CD4-positive, alpha-beta T cell treated with Interleukin-6 for 4 hours (primary cell): ENCODE results near the gene PSMG4.

ENCODE experiments used
- DNase-seq: peaks from one replicate; pipeline ENCODE4 v3.0.0-alpha.2; 2020; ENCODE audit warnings: mixed read lengths

PSMG4 gene

DNA sequence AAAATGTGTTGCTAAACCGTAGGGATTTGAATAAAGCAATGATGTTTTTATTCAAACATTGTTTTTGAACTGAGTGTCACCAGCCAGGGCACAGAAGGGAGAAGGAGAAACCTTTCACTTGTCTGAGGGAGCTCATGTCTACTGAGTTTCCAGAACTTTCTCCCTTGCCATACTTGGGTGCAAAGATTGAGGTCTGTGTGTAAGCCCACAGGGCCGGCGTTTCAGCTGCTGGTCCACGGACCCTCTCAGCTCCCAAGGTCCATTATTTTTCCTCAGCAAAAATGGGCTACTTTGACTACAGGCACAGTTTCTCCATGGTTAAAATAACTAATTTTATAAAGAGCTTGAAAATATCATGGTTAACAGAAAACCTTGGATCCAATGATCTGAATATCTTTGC lies 32.6 kb downstream of the PSMG4 start:
- no peak for DNase-seq

DNA sequence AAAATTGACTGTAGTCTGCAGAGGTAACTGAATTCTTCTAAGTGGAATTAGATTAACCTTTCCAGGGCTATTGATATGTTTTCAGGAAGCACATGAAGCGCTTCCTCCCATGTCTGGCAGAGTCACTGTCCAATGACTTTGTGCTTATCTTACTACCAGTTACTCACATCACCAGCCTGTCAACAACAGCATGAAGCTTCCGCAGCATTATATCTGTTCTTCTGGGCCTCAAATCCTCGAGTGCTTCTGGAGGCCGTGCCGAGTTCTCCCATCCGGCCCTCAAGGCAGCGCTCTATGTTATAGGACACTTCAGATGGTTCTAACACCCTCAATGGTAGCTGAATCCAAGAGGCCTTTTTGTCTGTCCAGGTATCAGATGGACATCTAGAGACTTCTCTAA lies 33.2 kb downstream of the PSMG4 start:
- no peak for DNase-seq

DNA sequence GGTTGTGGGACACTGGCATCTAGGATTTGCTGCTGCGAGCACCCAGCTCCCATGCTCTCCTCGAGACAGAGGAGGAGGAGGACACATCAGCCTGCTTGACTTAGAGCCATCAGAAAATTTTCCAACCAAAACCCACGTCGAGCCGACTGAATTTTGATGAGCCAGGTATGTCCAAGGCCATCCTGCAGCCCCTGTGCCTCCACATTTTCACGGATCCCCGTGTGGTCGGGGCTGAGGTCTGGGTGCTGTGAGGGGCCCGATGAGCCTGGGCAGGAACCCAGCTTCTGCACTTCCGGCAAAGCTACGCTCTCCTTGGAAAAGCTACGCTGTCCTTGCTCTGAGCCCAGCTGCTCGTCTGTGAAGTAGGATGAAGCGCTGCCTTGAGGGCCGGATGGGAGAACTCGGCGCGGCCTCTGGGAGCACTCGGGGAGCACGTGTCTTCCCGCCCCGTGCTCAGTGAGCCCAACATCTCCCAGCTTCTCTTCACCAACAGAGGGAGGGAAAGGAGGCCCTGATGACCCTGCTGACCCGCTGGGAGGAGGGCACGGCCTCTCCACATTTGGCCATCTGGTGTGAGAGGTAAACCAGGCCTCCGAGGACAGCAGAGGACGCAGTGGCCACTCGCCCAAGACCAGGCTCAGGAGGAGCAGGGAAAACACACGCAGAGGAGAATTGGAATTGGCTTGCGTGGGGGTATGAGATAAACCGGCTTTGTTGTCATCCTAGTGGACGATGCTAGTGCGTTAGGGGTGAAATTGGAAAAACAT lies 33.9 kb downstream of the PSMG4 start:
- no peak for DNase-seq

DNA sequence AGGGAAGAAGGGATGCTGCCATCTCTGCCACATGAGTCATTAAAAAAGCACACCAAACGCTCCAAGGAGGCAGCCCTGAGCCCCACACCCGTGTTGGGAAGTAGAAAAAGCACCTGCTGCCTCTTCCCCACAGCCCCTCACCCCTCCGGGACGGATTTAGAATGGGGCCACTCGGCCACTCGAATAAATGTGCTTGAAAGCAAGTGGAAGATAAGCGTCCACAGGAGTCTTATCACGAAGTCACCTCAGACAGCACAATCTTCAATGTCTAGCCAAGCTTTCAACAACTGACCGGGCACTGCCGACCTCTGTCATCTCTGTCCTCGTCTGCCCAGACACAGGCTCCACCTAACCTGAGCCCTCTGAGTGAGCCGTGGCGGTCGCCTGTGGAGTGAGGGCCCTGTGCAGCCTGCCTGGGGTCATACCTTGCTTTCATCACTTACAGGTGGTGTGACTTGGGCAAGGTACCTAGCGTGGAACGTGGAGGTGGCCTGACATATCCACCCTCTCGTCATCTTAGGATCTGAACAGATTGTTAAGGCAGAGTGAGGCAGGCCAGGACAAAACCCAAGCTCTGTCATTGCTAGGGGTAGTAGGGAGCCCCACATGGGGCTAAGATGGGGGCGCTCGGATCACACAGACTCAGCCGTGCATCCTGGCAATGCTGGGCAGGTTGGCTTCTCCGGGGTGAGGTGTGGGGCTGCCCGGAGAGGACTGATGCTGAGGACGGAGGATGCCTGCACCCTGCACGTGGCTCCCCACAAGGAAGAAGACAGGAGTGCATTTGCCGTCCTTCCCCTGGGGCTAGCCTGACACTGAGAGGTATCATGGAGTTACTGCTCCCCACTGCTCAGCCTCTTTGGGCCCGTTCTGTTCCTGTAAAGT lies 34.8 kb downstream of the PSMG4 start:
- no peak for DNase-seq

DNA sequence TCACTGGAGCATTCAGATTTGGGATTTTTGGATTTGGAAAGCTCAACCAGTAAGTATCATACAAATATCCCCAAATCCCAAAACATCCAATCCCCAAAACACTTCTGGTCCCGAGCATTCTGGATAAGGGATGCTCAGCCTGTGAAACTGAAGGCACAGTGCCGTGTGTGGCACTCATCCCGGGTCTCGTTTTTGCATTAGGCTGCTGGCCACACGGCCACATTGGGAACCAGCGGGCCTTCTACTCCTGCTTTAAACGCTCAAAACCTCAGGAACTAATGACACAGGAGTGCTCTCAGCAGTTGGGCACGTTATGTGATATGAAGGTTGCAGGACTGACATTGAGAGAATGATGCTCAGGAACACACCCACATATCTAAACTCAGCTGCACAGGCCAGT lies 35.6 kb downstream of the PSMG4 start:
- DNase-seq = no peak

DNA sequence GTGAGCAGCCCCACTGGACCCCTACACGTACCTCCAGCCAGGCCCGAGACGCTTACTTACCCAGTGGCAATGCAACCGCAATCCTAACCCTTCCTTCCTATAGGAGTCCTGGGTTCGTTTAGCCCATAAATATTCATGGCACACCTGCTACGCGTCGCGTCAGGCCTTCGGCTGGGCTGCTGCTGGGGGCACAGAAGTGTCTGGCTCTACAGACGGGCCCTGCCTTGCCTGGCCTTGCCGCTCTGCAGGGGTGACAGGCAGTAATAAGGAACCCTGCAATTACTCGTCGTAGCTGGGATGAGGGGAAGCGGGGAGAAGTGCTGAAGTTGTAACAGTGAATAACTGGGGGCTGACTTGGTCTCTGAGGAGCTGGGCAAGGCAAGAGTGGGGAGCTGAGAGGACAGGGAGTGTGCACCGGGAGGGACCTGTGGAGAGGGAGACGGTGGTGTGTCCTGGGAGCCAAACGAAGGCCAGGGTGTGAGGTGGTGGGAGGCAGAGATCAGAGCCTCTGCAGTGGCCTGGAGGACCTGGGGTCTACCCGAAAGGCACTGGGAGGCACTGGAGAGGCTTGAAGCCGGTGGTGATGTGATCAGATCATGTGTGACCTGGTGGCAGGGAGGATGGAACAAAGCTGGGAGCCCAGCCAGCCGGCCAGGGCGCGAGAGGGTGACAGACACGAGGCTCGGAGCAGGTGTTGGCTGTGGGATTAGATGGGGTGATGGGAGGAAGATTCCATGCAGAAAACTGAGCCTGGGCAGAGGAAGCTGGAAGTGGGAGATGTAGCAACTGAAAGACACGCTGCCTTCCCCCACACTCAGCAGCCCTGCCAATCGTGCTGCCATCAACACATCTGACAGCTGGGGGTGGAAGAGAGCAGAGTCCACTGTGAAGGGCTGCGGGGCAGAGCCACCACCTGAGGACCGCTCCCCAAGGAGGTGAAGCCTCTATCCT lies 36.4 kb downstream of the PSMG4 start:
- DNase-seq = no peak

DNA sequence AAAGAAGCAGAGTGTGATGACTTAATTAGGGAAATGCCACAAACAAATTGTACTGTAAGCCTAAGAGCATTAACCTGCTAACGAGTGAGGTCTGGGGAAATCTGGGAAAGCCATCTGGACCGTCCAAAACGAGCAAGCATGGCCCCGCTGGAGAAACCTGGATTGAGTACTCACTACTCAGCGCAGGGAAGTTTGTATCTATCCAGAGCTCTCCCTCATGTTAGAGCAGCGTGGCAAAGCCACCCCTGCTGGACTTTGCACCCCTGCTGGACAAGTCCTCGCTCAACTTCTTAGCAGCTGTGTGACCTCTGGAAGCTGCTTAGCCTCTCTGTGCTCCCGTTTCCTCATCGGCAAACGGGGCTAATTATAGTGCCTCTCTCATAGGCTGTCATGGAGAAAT lies 37.3 kb downstream of the PSMG4 start:
- no peak for DNase-seq

DNA sequence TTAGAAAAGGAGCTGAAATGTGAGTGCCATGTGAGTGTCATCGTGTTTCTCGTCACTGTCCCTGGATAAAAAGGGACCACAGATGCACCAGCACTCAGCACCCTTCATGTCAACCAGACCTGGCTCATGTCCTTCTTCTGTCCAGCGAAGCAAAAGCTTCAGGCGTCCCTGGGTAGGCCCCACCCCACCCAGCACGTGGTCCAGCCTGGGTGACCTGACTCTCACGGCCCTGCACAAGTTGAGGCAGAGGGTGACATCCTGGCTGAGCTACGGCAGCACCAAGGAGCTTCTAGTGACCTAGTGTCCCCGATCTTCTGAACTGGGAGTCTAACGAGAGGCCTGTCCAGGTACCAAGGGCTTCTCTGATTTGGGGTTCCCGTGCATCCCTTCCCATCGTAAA lies 37.8 kb downstream of the PSMG4 start:
- DNase-seq = no peak

DNA sequence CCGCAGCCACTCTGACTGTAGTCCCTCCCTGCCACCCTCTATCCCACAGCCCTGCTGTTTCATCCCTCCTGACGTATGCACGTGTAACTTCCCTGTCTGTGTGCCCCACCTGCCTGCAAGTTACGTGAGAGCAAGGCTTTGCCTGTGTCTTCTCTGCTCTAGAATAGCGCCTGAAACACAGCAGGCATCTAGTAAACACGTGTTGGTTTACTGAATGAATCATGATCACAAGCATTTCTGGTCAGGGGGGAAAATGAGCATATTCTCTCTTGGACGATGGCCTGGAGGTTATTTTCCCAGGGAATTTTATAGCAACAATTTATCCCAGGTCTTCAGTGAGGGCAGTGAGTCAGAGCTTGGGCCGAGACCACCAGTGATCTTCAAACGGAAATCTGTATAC lies 38.3 kb downstream of the PSMG4 start:
- DNase-seq = no peak

DNA sequence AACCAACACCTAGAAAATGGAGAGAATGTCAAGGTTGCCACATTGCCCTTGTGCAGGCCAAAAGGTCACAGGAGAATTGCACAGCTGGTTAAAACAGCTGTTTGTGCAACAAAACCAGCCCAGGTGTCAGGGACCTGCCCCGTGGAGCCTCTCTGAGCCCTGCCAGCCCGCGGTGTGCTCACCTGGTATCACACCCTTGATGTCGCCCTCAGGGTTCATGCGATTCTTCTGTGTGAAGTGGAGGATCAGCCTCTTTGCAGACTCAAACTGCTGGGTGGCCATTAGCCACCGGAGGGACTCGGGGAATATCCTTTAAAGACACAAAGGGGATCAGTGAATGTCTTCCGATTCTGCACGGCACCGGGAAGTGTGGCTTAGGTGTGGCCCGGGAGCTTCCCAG lies 39.2 kb downstream of the PSMG4 start:
- DNase-seq = no peak

DNA sequence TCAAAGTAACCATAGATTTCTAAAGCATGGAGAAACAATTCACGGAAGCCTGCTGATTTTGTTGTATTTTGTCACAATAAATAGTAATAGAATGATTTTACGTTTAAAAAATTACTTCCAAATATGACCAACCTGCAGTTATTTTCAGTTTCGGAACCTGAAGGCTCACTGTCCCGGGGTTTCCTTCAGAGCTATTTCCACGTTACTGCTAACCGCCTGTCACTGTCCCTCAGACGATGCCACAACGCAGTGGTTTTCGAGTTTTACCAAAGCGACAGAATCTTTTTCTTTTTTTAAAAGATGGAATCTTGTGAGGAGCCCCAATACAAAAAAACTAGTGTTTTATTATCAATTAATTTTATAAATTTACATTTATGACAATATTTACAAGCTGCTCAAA lies 40.5 kb downstream of the PSMG4 start:
- no peak for DNase-seq

DNA sequence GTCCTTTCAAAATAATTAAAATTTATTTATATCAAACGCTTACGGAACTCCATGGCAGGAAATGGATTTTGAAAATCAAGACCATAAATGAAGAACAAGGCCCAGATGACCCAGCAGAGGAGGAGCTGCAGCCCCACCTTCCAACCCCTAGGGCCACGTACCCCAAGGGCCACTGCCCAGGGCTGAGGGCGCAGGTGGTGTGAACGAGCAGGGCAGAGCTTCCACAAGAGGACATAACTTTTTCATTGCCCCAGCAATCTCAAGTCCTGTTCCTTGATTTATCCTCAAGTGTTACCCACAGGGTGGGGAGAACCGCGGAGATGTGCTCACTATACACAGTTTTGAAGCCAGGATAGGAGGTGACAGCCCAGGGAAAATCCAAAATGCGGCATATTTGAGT lies 42.8 kb downstream of the PSMG4 start:
- DNase-seq = no peak

DNA sequence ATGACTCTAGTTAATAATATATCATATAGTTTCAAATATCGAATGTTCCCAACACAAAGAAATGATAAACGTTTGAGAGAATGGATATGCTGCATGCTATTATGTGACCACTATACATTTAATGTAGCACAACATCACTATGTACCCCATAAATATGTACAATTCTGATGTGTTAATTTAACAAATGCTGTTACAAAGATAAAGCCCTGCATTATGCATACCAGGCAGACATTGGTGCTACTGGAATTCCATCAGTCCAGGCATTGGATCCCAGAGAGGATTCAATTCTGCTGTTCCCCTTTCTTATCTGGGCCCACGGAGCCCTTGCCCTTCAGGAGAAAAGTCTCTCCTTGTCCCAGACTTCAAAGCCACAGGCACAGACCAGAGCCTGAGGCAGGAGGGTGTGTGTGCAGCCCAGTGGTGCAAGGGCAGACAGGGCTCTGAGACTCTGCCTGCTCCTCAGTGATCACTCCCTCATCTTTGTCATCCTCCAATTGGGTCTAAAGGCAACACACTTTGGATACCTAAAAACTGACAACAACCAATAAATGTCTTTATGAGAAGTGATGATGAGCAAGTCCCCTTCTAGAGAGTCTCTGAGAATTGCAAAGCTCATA lies 45.2 kb downstream of the PSMG4 start:
- DNase-seq = no peak

DNA sequence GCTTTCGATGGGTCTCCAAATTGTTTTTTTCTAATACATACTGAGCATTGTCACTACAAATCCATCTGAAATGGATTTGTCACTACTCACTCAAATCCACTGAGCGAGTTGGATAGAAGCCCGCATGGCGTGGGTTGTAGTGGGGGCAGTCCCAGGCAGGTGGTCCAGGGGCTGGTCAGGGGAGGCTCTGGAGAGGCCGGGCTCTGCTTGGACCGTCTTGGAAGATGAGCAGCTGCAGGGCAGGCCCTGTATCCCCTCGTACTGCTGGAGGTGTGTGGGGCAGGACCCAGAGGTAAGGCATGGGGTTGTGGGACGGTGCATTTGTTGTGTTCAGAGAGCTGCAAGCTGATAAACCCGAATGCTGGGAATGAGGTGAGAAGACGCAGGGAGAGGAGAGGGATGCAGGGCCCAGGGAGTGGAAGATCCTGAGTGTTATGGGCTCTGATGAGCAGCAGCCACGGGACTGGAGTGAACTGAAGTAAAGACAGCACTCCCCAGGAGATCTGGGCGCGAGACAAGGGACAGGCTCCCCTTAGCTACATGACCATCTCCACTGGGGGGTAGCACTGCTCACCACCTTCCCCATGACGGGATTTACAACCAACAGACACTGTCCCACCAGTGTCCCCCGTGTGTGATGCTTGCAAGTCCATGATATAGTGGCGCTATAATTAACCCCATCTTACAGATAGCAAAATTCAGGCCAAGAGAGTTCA lies 45.9 kb downstream of the PSMG4 start:
- DNase-seq = no peak

DNA sequence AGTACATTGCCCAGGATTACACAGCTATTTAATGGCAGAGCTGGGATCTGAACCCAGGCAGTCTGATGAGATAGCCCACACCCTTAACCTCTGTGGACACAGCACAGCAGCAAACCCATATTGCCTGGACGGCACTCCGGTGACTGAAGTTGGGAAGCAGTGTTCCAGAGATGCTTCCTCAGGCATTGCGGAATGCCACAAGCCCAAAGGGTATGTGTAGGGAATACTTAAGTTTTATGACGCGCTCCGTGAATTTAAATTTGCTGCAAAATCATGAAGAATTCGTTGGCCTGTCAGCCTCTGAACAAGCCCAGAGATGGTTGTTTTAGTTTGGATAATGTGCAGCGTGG lies 46.4 kb downstream of the PSMG4 start:
- no peak for DNase-seq

DNA sequence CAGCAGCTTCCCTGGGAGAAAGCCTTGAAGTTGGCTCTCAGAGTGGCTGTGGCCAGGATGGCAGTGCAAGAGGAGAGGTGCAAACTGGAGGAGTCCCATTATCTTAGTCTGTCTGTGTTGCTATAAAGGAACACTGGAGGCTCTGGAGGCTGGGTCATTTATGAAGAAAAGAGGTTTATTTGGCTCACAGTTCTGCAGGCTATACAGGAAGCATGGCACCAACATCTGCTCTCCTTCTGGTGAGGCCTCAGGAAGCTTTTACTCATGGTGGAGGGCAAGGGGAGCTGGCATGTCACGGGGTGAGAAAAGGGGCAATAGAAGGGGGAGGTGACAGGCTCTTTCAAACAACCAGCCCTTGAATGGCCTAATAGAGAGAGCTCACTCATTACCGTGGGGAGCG lies 47.1 kb downstream of the PSMG4 start:
- DNase-seq = no peak

DNA sequence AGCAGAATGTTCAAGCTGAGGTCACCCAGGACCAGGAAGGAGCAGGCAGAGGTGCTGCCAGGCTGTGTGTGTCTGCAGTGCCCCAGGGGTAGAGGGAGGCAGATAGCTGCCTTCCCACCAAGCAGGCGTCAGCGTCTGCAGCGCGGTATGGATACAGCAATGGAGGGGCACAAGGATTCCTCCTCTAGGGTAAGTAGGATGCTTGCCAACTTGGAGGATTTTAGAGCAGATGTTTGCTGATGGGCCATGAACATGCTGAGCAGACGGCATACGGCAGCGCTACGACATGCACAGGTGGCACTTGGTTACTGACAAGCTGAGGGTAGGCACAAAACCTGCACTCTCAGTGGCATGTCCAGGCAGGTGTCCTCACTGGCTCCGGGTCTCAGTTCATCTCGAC lies 48.1 kb downstream of the PSMG4 start:
- no peak for DNase-seq

DNA sequence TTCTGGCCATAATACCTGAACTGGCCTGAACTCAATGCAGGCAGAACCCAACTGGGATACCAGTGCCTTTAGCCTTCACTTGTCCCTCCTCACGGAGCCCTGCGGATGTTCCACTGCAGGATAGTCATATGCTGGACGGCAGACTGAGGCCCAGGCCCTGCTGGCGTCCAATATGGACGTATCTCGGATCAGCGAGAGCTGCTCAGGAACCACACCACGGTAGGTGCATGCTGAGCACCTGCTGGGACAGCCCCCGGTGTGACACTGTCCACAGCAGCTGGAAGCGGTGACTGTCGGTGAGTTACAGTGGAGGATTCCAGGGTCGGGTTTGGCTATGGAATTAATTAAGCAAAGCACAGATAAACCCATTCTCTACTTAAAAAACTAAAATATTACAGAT lies 48.7 kb downstream of the PSMG4 start:
- no peak for DNase-seq

DNA sequence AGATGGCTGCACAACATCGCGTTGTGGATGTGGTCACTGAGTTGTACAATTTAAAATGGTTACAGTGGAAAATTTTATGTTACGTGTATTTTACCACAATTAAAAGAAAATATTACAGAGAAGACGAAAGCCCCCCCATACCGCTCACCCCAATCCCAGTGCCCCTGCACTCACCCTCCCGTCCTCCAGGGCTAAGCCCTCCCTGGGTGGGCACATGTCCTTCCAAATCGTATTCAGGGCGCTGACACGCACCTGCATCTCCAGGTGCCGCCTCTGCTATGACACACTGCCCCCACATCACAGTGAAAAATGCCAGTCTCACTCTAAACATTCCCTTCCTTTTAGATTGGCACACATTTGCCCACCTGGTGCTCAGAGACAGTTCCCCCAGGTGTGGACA lies 49.4 kb downstream of the PSMG4 start:
- DNase-seq = no peak

DNA sequence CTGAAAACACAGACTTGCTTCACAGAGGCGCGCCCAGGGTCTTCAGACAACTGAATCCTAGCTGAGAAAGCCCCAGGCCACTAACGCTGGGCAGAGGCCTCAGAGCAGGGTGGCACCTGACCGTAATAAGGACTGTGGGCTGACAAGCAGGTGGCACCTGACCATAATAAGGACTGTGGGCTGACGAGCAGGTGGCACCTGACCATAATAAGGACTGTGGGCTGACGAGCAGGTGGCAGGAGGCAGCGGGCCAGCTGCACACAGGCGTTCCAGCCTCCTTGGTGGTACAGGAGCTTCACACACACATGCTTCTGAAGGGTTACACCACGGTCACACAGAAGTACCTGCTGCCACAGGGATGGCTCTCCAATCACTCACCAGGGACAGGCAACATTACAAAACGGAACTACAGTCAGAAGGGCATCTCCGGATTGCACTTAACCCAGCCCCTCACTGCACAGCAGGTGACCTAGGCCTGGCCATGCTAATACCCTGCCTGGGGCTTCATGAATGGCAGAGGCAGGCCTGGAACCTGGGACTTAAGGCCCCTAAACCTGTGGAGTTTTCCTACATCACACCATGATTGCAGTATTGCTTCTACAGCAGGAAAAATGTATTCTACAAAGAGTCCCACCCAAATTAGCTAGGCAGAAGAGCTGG lies 50.8 kb downstream of the PSMG4 start:
- DNase-seq = no peak

DNA sequence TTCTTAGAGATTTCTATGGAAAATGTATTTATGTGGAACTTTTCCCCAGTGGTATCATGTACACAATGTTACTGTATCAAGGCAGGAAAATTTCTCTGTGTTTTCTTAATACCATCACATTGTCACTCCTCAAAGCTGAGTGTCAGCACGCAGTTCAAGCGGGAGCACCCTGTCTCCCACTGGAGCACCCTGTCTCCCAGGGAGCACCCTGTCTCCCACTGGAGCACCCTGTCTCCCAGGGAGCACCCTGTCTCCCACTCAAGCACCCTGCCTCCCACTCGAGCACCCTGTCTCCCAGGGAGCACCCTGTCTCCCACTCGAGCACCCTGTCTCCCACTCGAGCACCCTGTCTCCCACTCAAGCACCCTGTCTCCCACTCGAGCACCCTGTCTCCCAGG lies 51.3 kb downstream of the PSMG4 start:
- DNase-seq = no peak

DNA sequence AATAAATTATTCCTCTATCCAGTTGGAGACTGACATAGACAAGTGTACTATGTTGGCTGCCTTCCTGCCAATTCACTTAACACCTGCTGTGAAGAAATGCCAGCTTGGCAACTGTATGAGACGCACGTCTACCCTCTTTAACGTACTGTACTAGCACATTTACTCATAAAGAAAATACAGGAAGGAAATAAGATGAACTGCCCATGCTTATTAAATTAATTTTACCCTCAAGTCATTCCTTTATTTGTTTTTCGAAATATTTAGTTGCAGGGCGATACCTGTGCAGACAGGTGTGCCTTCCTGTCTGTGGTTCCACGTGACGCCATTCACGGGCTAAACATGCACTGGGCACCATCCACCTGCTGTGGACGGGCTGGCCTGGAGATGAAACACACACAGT lies 52.0 kb downstream of the PSMG4 start:
- DNase-seq = no peak
